Kidney (tissue), 14 donors: ENCODE measurements around the gene C1QTNF12. TPM values are rescaled to one million over a fixed set of nuclear protein-coding genes. Genes with fewer than 3 reads are reported as not detected.
"Not testable (repeated sequence)": the region's sequence is repeated elsewhere in the genome, so short reads cannot be mapped to it uniquely, and the experiment has no call there.

ENCODE experiments used
- DNase-seq, 5 donors: peaks; one replicate each; pipeline ENCODE4 v3.0.0-alpha.2; 2013 to 2020
- FAIRE-seq: peaks from 2 replicates; lab custom pipeline; 2012; peaks lifted over from hg19 to GRCh38; lab: Jason Lieb, UNC
- H3K27ac ChIP-seq, 2 donors: one replicate each; pipeline ENCODE4 v1.7.0; 2013; ENCODE audit warnings: low read depth in 2 of 2, low read length in 2 of 2, inconsistent platforms in 1 of 2
- H3K27me3 ChIP-seq: one replicate; pipeline ENCODE4 v1.7.1; 2013; ENCODE audit warnings: low read length, inconsistent platforms; ENCODE audit not compliant: control insufficient read depth, insufficient read depth
- H3K36me3 ChIP-seq, 3 donors: one replicate each; pipeline versions ENCODE4 v1.7.0 to v1.7.1; 2013; ENCODE audit warnings: low read length in 3 of 3, control low read depth in 1 of 3, inconsistent platforms in 1 of 3; ENCODE audit not compliant: insufficient read depth in 3 of 3, control insufficient read depth in 2 of 3
- H3K4me1 ChIP-seq, 3 donors: one replicate each; pipeline versions ENCODE4 v1.7.0 to v1.7.1; 2013; ENCODE audit warnings: low read length in 3 of 3, inconsistent platforms in 1 of 3, low read depth in 1 of 3; ENCODE audit not compliant: control insufficient read depth in 2 of 3, insufficient read depth in 2 of 3
- H3K4me3 ChIP-seq, 3 donors: one replicate each; pipeline versions ENCODE4 v1.7.0 to v1.8.1; 2013; ENCODE audit warnings: low read length in 3 of 3, control low read depth in 1 of 3, inconsistent platforms in 1 of 3
- H3K9ac ChIP-seq, 3 donors: one replicate each; pipeline versions ENCODE4 v1.7.0 to v1.7.1; 2013; ENCODE audit warnings: low read length in 3 of 3, control low read depth in 1 of 3, inconsistent platforms in 1 of 3
- H3K9me3 ChIP-seq, 3 donors: one replicate each; pipeline versions ENCODE4 v1.7.0 to v1.7.1; 2013; ENCODE audit warnings: low read length in 3 of 3, control low read depth in 1 of 3, inconsistent platforms in 1 of 3; ENCODE audit not compliant: control insufficient read depth in 2 of 3, insufficient read depth in 1 of 3
- CTCF ChIP-seq: IDR thresholded peaks from 3 replicates; pipeline ENCODE4 v1.5.1; 2012; ENCODE audit warnings: mild to moderate bottlenecking, moderate library complexity, borderline replicate concordance; ENCODE audit not compliant: insufficient read depth; ENCODE audit errors: extremely low read depth
- intact Hi-C: fragments of 100-400 bp; cut with DNase I; formaldehyde crosslinking; loops from one replicate; pipeline ENCODE4 v1.11.1; 2022
- polyA plus RNA-seq: library from polyadenylated mRNA; stranded (reverse); fragments of 350-450 nt; fragmentation: Illumina TruSeq; extraction: RNeasy Lipid Tissue Mini Kit (QIAGEN cat#74804); gene quantifications from one replicate; pipeline ENCODE4 v1.2.3, GENCODE V29; 2014; ENCODE audit warnings: low read depth, low replicate concordance; ENCODE audit not compliant: insufficient read depth
- total RNA-seq: library from RNA; stranded (reverse); fragmentation: NEBNext Ultra II Directional; extraction: Animal tissue kit (Norgen Biotek cat#: 25700); gene quantifications from one replicate; pipeline ENCODE4 v1.2.1, GENCODE V29; 2021
- donor health status: control.
- donor health status: control.
- donor health status: control.
- donor health status: control.
- donor health status: control.
- donor health status: DM: yes; HTN: yes; CAD: no.
- donor health status: Normal renal cell carcinoma (clear cell type).

The C1QTNF12 gene
- total and polyA plus RNA-seq, 2 donors from 2014 or later = 3.1 to 9.9 TPM

- H3K27ac ChIP-seq = no peak overlapping the region
- H3K36me3 ChIP-seq = no peaks in the 10 kb centered on the region
- no peak overlapping the region for H3K9ac ChIP-seq
- peak in 2 of 5 donors; percentile 40 to 75 for DNase-seq
- intact Hi-C loops = no loop called here
- no peak for TF ChIP-seq CTCF
- FAIRE-seq = no peak
- no peaks in the 10 kb centered on the region for H3K27me3 ChIP-seq
- H3K9me3 ChIP-seq = no peaks in the 10 kb centered on the region
- H3K4me3 ChIP-seq = no peak overlapping the region
- H3K4me1 ChIP-seq = no peaks in the 10 kb centered on the region
Measured at GRCh38 chr1:1197551-1198422, 48.7 kb downstream of the C1QTNF12 start.

GRCh38 chr1:1197188-1197500 is 49.4 kb downstream of the C1QTNF12 start:
- H3K36me3 ChIP-seq = no peaks in the 10 kb centered on the region
- H3K9me3 ChIP-seq = no peaks in the 10 kb centered on the region
- no peak overlapping the region for H3K9ac ChIP-seq
- FAIRE-seq = no peak
- TF ChIP-seq CTCF = no peak
- peak in 1 of 5 donors; percentile 37 for DNase-seq
- H3K27ac ChIP-seq = no peak overlapping the region
- intact Hi-C loops = no loop called here
- no peaks in the 10 kb centered on the region for H3K4me1 ChIP-seq
- H3K27me3 ChIP-seq = no peaks in the 10 kb centered on the region
- H3K4me3 ChIP-seq = no peak overlapping the region

- no peak overlapping the region for H3K4me3 ChIP-seq
- no peak overlapping the region for H3K9ac ChIP-seq
- no peaks in the 10 kb centered on the region for H3K27me3 ChIP-seq
- H3K4me1 ChIP-seq = no peaks in the 10 kb centered on the region
- H3K36me3 ChIP-seq = no peaks in the 10 kb centered on the region
- intact Hi-C loops = no loop called here
- no peak overlapping the region for H3K27ac ChIP-seq
- DNase-seq = peak in 2 of 5 donors; percentile 32 to 57
- no peak for TF ChIP-seq CTCF
- no peaks in the 10 kb centered on the region for H3K9me3 ChIP-seq
- no peak for FAIRE-seq
Measured at GRCh38 chr1:1196431-1197187, 49.9 kb downstream of the C1QTNF12 start.

GRCh38 chr1:1195726-1196125 is 50.8 kb downstream of the C1QTNF12 start:
- peak in 1 of 5 donors; percentile 13 for DNase-seq
- H3K27me3 ChIP-seq, H3K9me3 ChIP-seq, FAIRE-seq, H3K4me1 ChIP-seq, H3K4me3 ChIP-seq, H3K36me3 ChIP-seq, intact Hi-C loops, H3K9ac ChIP-seq, H3K27ac ChIP-seq: not testable (repeated sequence)
